ENCODE measurements around the gene AP5S1.

The AP5S1 gene

GRCh38 chr20:3803854-3804253 is 16.5 kb upstream of the AP5S1 start:
- TF ChIP-seq CTCF (IDR thresholded peaks at IDR 0.05; ENCODE audit: borderline replicate concordance, extremely low read depth, low read length, poor library complexity, severe bottlenecking) = no peak
- no peak for TF ChIP-seq EZH2 (IDR thresholded peaks at IDR 0.05; ENCODE audit: borderline replicate concordance, low read depth, low read length, severe bottlenecking)
- Histone ChIP-seq H3K9ac (ENCODE audit: low read depth, low read length) (no peak overlapping the region), H3K36me3 (ENCODE audit: insufficient read depth, low read length) (peaks cover 74% of the 10 kb centered on the region), H3K4me1 (ENCODE audit: insufficient read depth, low read length) (peaks cover 17% of the 10 kb centered on the region), H3K4me3 (ENCODE audit: low read depth in 1 of 2, low read length in 2 of 2) (no peak overlapping the region), H2AFZ (ENCODE audit: low read depth, low read length) (no peak overlapping the region), H4K20me1 (ENCODE audit: insufficient read depth, low read length) (peaks cover 28% of the 10 kb centered on the region), H3K9me3 (ENCODE audit: insufficient read depth, low read length, severe bottlenecking) (no peaks in the 10 kb centered on the region), H3K27me3 (ENCODE audit: insufficient read depth, low read length, poor library complexity) (no peaks in the 10 kb centered on the region), H3K4me2 (ENCODE audit: insufficient read depth, low read length) (no peak overlapping the region), H3K79me2 (ENCODE audit: insufficient read depth, low read length) (peaks cover 16% of the 10 kb centered on the region), H3K27ac (ENCODE audit: low read length) (no peak overlapping the region)
- ATAC-seq (ENCODE audit: insufficient read depth, low read depth) (no peak), DNase-seq (no peak)

GRCh38 chr20:3804254-3804751 is 16.0 kb upstream of the AP5S1 start:
- TF ChIP-seq EZH2 (IDR thresholded peaks at IDR 0.05; ENCODE audit: borderline replicate concordance, low read depth, low read length, severe bottlenecking) = no peak
- no peak for TF ChIP-seq CTCF (IDR thresholded peaks at IDR 0.05; ENCODE audit: borderline replicate concordance, extremely low read depth, low read length, poor library complexity, severe bottlenecking)
- Histone ChIP-seq H3K36me3 (ENCODE audit: insufficient read depth, low read length) (peaks cover 69% of the 10 kb centered on the region), H3K9ac (ENCODE audit: low read depth, low read length) (no peak overlapping the region)

GRCh38 chr20:3804781-3805180 is 15.6 kb upstream of the AP5S1 start:
- no peaks in the 10 kb centered on the region for H3K9me3 ChIP-seq (ENCODE audit: insufficient read depth, low read length, severe bottlenecking)
- ATAC-seq (ENCODE audit: insufficient read depth, low read depth) = no peak
- no peak overlapping the region for H3K4me3 ChIP-seq (ENCODE audit: low read depth in 1 of 2, low read length in 2 of 2)
- peaks cover 8% of the 10 kb centered on the region for H3K4me1 ChIP-seq (ENCODE audit: insufficient read depth, low read length)
- H3K4me2 ChIP-seq (ENCODE audit: insufficient read depth, low read length) = no peak overlapping the region
- TF ChIP-seq EZH2 (IDR thresholded peaks at IDR 0.05; ENCODE audit: borderline replicate concordance, low read depth, low read length, severe bottlenecking) (no peak), CTCF (IDR thresholded peaks at IDR 0.05; ENCODE audit: borderline replicate concordance, extremely low read depth, low read length, poor library complexity, severe bottlenecking) (no peak)
- H3K27me3 ChIP-seq (ENCODE audit: insufficient read depth, low read length, poor library complexity) = no peaks in the 10 kb centered on the region
- H3K27ac ChIP-seq (ENCODE audit: low read length) = no peak overlapping the region
- H3K79me2 ChIP-seq (ENCODE audit: insufficient read depth, low read length) = peaks cover 8% of the 10 kb centered on the region
- no peak overlapping the region for H2AFZ ChIP-seq (ENCODE audit: low read depth, low read length)
- peaks cover 65% of the 10 kb centered on the region for H3K36me3 ChIP-seq (ENCODE audit: insufficient read depth, low read length)
- H3K9ac ChIP-seq (ENCODE audit: low read depth, low read length) = no peak overlapping the region
- H4K20me1 ChIP-seq (ENCODE audit: insufficient read depth, low read length) = peaks cover 21% of the 10 kb centered on the region
- DNase-seq = no peak

More at GRCh38 chr20:3804254-3804751, 16.0 kb upstream of the AP5S1 start:
- Histone ChIP-seq H3K27ac (ENCODE audit: low read length) (no peak overlapping the region), H4K20me1 (ENCODE audit: insufficient read depth, low read length) (peaks cover 24% of the 10 kb centered on the region), H3K9me3 (ENCODE audit: insufficient read depth, low read length, severe bottlenecking) (no peaks in the 10 kb centered on the region), H3K27me3 (ENCODE audit: insufficient read depth, low read length, poor library complexity) (no peaks in the 10 kb centered on the region), H3K79me2 (ENCODE audit: insufficient read depth, low read length) (peaks cover 12% of the 10 kb centered on the region), H3K4me3 (ENCODE audit: low read depth in 1 of 2, low read length in 2 of 2) (no peak overlapping the region), H2AFZ (ENCODE audit: low read depth, low read length) (no peak overlapping the region), H3K4me1 (ENCODE audit: insufficient read depth, low read length) (peaks cover 13% of the 10 kb centered on the region), H3K4me2 (ENCODE audit: insufficient read depth, low read length) (no peak overlapping the region)
- ATAC-seq (ENCODE audit: insufficient read depth, low read depth) (no peak), DNase-seq (no peak)

All from DND-41 (cell line).